ENCODE measurements around the gene NCAPG2. TPM values are rescaled to one million over a fixed set of nuclear protein-coding genes. Genes with fewer than 3 reads are reported as not detected.

The NCAPG2 gene
- polyA plus RNA-seq, 6 donors from 2014 or later: 2.1 to 6.5 (median 4.0) TPM

- ATAC-seq (ENCODE audit: low read depth in 2 of 2) (no peak), DNase-seq (no peak)
- H3K27ac Mint-ChIP-seq: peak overlapping the region in 4 of 6 donors; percentile 10 to 73 (median 27)
- H3K9me3 Mint-ChIP-seq: no peaks in the 10 kb centered on the region
- peaks cover 7 to 21% of the 10 kb centered on the region in 2 donors for H3K36me3 Mint-ChIP-seq
- H3K4me1 Mint-ChIP-seq: peaks cover 0 to 2% (median 0%) of the 10 kb centered on the region in 3 donors
- no peaks in the 10 kb centered on the region for H3K27me3 Mint-ChIP-seq
- H3K4me3 Mint-ChIP-seq: no peak overlapping the region
These were observed 26.1 kb upstream of the NCAPG2 start for GRCh38 chr7:158730383-158731346.

- Mint-ChIP-seq H3K4me1 (peaks cover 0 to 2% (median 0%) of the 10 kb centered on the region in 3 donors), H3K4me3 (no peak overlapping the region), H3K27ac (peak overlapping the region in 2 of 6 donors; percentile 10 to 30), H3K9me3 (no peaks in the 10 kb centered on the region), H3K36me3 (peaks cover 4 to 18% of the 10 kb centered on the region in 2 donors), H3K27me3 (peaks cover 0 to under 1% (median 0%) of the 10 kb centered on the region in 3 donors)
- no peak for DNase-seq
- no peak for ATAC-seq (ENCODE audit: low read depth in 2 of 2)
These were observed 25.2 kb upstream of the NCAPG2 start for GRCh38 chr7:158729646-158730382.

DNA sequence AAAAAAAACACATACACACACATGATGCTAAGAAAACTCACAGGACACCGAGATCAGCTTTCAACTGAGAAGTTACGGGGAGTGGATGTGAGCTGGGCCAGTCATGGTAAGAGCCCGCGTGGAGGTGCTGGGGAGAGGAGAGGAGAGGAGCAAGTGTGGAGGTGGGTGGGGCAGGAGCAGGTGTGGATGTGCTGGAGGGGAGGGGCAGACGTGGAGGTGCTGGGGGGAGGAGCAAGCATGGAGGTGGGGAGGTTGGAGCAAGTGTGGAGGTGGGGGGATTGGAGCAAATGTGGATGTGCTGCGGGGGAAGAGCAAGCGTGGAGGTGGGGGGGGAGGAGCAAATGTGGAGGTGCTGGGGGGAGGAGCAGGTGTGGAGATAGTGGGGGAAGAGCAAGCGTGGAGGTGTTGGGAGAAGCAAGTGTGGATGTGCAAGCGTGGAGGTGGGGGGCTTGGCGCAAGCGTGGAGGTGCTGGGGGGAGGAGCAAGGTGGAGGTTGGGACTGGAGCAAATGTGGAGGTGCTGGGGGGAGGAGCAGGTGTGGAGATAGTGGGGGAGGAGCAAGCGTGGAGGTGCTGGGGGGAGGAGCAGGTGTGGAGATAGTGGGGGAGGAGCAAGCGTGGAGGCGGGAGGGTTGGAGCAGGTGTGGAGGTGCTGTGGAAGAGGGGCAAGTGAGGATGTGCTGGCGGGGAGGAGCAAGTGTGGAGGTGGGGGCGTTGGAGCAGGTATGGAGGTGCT is 24.5 kb upstream of the NCAPG2 start:
- Mint-ChIP-seq H3K27me3 (peaks cover 0 to 7% (median 6%) of the 10 kb centered on the region in 3 donors), H3K27ac (peak overlapping the region in 1 of 6 donors; percentile 70), H3K9me3 (no peaks in the 10 kb centered on the region), H3K4me3 (no peak overlapping the region), H3K4me1 (peaks cover 0 to 2% (median 0%) of the 10 kb centered on the region in 3 donors), H3K36me3 (peaks cover 0 to 13% of the 10 kb centered on the region in 2 donors)
- ATAC-seq (ENCODE audit: low read depth in 2 of 2) (no peak), DNase-seq (no peak)

DNA sequence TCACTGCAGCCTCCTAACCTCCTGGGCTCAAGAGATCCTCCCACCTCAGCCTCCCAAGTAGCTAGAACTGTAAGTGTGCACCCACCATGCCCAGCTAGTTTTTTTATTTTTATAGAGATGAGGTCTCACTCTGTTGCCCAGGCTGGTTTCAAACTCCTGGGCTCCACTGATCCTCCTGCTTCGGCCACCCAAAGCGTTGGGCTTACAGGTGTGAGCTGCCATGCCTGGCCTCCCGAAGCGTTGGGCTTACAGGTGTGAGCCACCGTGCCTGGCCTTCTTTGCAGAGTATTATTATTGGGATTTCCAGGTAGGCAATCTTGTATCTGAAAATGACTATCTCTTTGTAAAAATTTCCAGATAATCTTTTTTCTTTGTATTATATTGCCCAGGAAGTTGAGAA is 23.1 kb upstream of the NCAPG2 start:
- Mint-ChIP-seq H3K27me3 (peaks cover 0 to 8% (median 6%) of the 10 kb centered on the region in 3 donors), H3K4me1 (peaks cover 0 to 4% (median 2%) of the 10 kb centered on the region in 3 donors), H3K9me3 (no peaks in the 10 kb centered on the region), H3K36me3 (peaks cover 0 to 13% of the 10 kb centered on the region in 2 donors), H3K27ac (no peak overlapping the region), H3K4me3 (no peak overlapping the region)
- no peak for DNase-seq
- no peak for ATAC-seq (ENCODE audit: low read depth in 2 of 2)

DNA sequence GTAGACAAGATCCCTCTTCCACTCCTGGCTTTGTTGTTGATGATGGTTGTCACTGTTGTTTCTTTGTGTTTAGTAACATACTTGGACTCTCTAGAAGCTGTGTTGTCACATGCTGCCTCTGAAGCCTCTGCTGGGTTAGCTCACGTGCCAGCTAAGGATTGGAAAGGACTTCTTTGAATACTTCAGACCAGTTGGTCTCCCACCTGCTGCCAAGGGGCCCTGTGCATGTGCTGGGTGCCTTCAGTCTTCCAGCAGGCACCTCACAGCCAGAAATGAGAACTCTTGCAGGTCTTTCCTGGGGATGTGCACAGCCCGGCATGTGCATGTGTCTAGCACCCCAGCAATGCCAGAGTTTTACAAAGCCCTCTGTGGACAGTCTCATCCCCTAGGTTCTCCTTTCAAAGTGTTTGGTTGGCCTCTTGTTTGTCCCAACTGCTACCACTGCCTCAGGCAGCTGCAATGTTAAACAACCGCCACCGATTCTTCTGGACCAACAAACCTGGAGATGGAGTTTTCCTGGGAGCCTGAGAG is 21.7 kb upstream of the NCAPG2 start:
- Mint-ChIP-seq H3K27ac (no peak overlapping the region), H3K36me3 (peaks cover 0 to 13% of the 10 kb centered on the region in 2 donors), H3K27me3 (peaks cover 0 to 8% (median 6%) of the 10 kb centered on the region in 3 donors), H3K9me3 (no peaks in the 10 kb centered on the region), H3K4me3 (peak overlapping the region in 1 of 8 donors; percentile 52), H3K4me1 (peaks cover 0 to 5% (median 2%) of the 10 kb centered on the region in 3 donors)
- ATAC-seq (ENCODE audit: low read depth in 2 of 2): no peak
- no peak for DNase-seq

DNA sequence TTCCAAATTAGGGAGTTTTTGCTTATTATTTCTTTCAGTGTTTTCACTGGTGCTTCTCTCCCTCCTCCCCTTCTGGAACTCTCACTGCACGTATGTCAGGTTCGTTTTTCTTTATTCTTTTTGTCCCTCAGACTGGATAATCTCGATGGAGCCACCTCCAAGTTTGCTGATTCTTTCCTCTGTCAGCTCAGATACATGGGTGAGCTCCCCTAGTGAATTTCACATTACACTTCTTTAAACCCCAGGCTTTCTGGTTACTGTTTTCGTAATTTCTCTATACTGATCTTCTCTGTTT is 20.8 kb upstream of the NCAPG2 start:
- no peaks in the 10 kb centered on the region for H3K9me3 Mint-ChIP-seq
- DNase-seq (no peak), ATAC-seq (ENCODE audit: low read depth in 2 of 2) (no peak)
- peaks cover 0 to 5% (median 2%) of the 10 kb centered on the region in 3 donors for H3K4me1 Mint-ChIP-seq
- H3K27ac Mint-ChIP-seq: no peak overlapping the region
- H3K36me3 Mint-ChIP-seq: peaks cover 0 to 10% of the 10 kb centered on the region in 2 donors
- H3K4me3 Mint-ChIP-seq: no peak overlapping the region
- H3K27me3 Mint-ChIP-seq: peaks cover 0 to 8% (median 6%) of the 10 kb centered on the region in 3 donors

- DNase-seq (no peak), ATAC-seq (ENCODE audit: low read depth in 2 of 2) (no peak)
- Mint-ChIP-seq H3K27ac (peak overlapping the region in 1 of 6 donors; percentile 38), H3K9me3 (no peaks in the 10 kb centered on the region), H3K36me3 (peaks cover 0 to 4% of the 10 kb centered on the region in 2 donors), H3K4me3 (no peak overlapping the region), H3K4me1 (peaks cover 0 to 5% (median 2%) of the 10 kb centered on the region in 3 donors), H3K27me3 (peaks cover 0 to 8% (median 6%) of the 10 kb centered on the region in 3 donors)
These were observed 20.3 kb upstream of the NCAPG2 start for GRCh38 chr7:158724658-158725505.

- no peak for ATAC-seq (ENCODE audit: low read depth in 2 of 2)
- Mint-ChIP-seq H3K36me3 (no peaks in the 10 kb centered on the region), H3K27ac (no peak overlapping the region), H3K9me3 (no peaks in the 10 kb centered on the region), H3K4me3 (peak overlapping the region in 1 of 8 donors; percentile 68), H3K27me3 (peaks cover 0 to 8% (median 8%) of the 10 kb centered on the region in 3 donors), H3K4me1 (peaks cover 0 to 5% (median 2%) of the 10 kb centered on the region in 3 donors)
- DNase-seq: no peak
These were observed 19.2 kb upstream of the NCAPG2 start for GRCh38 chr7:158723714-158724385.

GRCh38 chr7:158723266-158723665 is 18.7 kb upstream of the NCAPG2 start:
- ATAC-seq (ENCODE audit: low read depth in 2 of 2): no peak
- H3K36me3 Mint-ChIP-seq: no peaks in the 10 kb centered on the region
- no peaks in the 10 kb centered on the region for H3K9me3 Mint-ChIP-seq
- DNase-seq: no peak
- H3K27me3 Mint-ChIP-seq: peaks cover 0 to 14% (median 13%) of the 10 kb centered on the region in 3 donors
- no peak overlapping the region for H3K4me3 Mint-ChIP-seq
- H3K27ac Mint-ChIP-seq: no peak overlapping the region
- H3K4me1 Mint-ChIP-seq: peaks cover 0 to 5% (median 0%) of the 10 kb centered on the region in 3 donors

DNA sequence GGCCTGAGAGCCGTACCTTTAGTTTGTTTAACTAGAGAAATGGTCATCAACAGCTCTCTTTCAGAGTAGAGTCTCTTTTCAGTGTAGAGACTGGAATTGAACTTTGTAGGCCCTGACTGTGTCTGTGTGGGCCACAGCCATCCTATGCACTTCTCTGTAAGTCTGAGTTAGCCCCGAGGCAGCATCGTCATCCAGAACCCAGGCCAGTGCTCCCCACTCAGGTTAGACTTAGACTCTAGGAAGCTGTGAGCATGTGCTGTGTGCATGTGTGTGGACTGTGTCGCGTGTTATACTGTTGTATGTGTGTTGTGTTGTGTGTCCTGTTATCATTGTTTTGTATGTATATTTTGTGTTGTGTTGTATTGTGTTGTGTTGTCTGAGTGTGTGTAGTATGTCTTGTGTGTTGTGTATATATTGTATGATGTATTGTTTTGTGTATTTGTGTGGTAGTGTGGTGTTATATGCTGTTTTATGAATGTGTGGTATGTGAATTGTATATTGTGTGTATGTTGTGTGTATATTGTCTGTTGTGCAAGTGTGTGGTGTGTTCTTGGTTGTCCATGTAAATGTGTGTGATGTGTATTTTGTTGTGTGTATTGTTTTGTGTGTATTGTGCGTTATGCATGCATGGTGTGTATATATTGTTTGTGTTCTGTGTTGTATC is 18.1 kb upstream of the NCAPG2 start:
- Mint-ChIP-seq H3K4me1 (peaks cover 0 to 8% (median 3%) of the 10 kb centered on the region in 3 donors), H3K4me3 (no peak overlapping the region), H3K27me3 (peaks cover 0 to 20% (median 17%) of the 10 kb centered on the region in 3 donors)

GRCh38 chr7:158720112-158720511 is 15.5 kb upstream of the NCAPG2 start:
- H3K27ac Mint-ChIP-seq: no peak overlapping the region
- H3K4me3 Mint-ChIP-seq: no peak overlapping the region
- H3K36me3 Mint-ChIP-seq: peaks cover 0 to 14% of the 10 kb centered on the region in 2 donors
- peaks cover 0 to 11% (median 0%) of the 10 kb centered on the region in 7 donors for H3K9me3 Mint-ChIP-seq
- no peak for ATAC-seq (ENCODE audit: low read depth in 2 of 2)
- peaks cover 14 to 18% (median 15%) of the 10 kb centered on the region in 3 donors for H3K4me1 Mint-ChIP-seq
- DNase-seq: no peak
- peaks cover 0 to 29% (median 21%) of the 10 kb centered on the region in 3 donors for H3K27me3 Mint-ChIP-seq

More for the DNA sequence above, 18.1 kb upstream of the NCAPG2 start:
- no peak overlapping the region for H3K27ac Mint-ChIP-seq
- H3K36me3 Mint-ChIP-seq: peaks cover 0 to 5% of the 10 kb centered on the region in 2 donors
- ATAC-seq (ENCODE audit: low read depth in 2 of 2) (no peak), DNase-seq (no peak)
- peaks cover 0 to 3% (median 0%) of the 10 kb centered on the region in 7 donors for H3K9me3 Mint-ChIP-seq

All from naive B cell (primary cell).